Mononuclear cell (primary cell): ENCODE results near the gene RFFL. TPM values are rescaled to one million over a fixed set of nuclear protein-coding genes. Genes with fewer than 3 reads are reported as not detected.
A peak's percentile ranks its signal among the peaks of the same experiment; 100 is the strongest.

Experiments
- H3K27me3 ChIP-seq: 2 replicates; pipeline ENCODE4 v1.6.0; 2011; ENCODE audit warnings: low read length, control low read depth; ENCODE audit not compliant: insufficient read depth
- H3K4me1 ChIP-seq: 2 replicates; pipeline ENCODE4 v1.5.1; 2011; ENCODE audit warnings: mild to moderate bottlenecking, low read length, control low read depth; ENCODE audit not compliant: insufficient read depth
- H3K4me3 ChIP-seq: 2 replicates; pipeline ENCODE4 v1.5.1; 2011; ENCODE audit warnings: mild to moderate bottlenecking, low read length, moderate library complexity
- H3K9me3 ChIP-seq: 2 replicates; pipeline ENCODE4 v1.5.1; 2011; ENCODE audit warnings: low read depth, mild to moderate bottlenecking, control low read depth, low read length
- total RNA-seq: library from RNA; depleted of rRNA; stranded (reverse); fragments of >200 nt; gene quantifications from one replicate; pipeline ENCODE4 v1.2.3, GENCODE V29; 2012

Gene RFFL
- total RNA-seq, 1 donor: 45.0 TPM

DNA sequence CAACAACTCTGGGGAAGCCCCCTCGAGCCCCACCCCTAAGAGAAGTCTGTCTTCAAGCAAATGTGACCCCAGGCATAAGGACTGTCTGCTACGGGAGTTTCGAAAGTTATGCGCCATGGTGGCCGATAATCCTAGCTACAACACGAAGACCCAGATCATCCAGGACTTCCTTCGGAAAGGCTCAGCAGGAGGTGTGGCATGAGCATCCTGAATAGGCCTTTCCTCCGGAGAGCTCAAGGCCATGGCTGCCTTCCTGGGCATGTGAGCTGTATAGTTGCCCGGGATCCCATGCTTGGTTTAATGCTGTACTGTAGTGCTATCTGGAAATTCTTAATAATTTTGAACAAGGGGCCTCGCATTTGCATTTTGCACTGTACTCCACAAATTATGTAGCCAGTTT is 74.0 kb downstream of the RFFL start:
- no peak overlapping the region for H3K4me3 ChIP-seq
- H3K27me3 ChIP-seq: no peaks in the 10 kb centered on the region
- H3K9me3 ChIP-seq: no peaks in the 10 kb centered on the region
- peaks cover 4% of the 10 kb centered on the region for H3K4me1 ChIP-seq

DNA sequence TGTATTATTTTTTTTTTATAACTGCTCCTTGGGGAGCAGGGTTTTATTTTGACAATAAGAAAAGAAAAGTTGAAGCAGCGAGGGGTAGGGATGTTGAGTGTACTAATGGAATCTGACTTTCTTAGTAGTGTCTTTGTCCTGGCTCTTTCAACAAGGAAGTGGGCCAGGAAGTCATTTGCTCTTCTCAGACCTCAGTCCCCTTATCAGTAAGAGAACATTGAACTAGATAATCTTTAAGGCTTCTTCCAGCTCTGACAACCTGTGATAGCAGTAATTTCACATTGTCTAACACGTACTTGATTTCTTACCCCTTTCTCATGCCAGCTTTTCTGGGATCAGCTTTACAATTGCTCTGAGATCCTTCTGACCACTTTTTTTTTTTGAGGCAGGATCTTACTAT is 74.9 kb downstream of the RFFL start:
- no peaks in the 10 kb centered on the region for H3K27me3 ChIP-seq

DNA sequence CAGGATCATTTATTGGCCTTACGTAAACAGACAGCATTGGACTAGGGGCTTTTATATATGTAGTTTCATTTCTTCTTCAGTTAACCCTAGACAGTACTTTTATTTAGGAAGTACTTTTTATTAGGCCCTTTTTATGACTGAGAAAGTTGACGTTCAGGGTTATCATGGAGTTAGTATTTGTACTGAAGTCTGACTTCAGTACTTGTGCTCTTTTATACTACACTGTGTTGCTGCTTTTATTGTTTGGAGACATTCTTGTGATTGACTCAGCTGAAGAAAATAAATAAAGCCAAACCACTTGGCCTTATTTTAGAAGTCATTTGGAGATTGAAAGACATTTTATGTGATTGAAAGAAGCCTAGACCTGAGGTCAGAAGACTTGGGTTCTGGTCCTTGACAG is 76.3 kb downstream of the RFFL start:
- H3K9me3 ChIP-seq: no peaks in the 10 kb centered on the region
- no peak overlapping the region for H3K4me3 ChIP-seq
- H3K4me1 ChIP-seq: peaks cover under 1% of the 10 kb centered on the region
- no peaks in the 10 kb centered on the region for H3K27me3 ChIP-seq

More for the DNA sequence above, 74.9 kb downstream of the RFFL start:
- H3K4me3 ChIP-seq: no peak overlapping the region
- no peaks in the 10 kb centered on the region for H3K9me3 ChIP-seq
- peaks cover 4% of the 10 kb centered on the region for H3K4me1 ChIP-seq

DNA sequence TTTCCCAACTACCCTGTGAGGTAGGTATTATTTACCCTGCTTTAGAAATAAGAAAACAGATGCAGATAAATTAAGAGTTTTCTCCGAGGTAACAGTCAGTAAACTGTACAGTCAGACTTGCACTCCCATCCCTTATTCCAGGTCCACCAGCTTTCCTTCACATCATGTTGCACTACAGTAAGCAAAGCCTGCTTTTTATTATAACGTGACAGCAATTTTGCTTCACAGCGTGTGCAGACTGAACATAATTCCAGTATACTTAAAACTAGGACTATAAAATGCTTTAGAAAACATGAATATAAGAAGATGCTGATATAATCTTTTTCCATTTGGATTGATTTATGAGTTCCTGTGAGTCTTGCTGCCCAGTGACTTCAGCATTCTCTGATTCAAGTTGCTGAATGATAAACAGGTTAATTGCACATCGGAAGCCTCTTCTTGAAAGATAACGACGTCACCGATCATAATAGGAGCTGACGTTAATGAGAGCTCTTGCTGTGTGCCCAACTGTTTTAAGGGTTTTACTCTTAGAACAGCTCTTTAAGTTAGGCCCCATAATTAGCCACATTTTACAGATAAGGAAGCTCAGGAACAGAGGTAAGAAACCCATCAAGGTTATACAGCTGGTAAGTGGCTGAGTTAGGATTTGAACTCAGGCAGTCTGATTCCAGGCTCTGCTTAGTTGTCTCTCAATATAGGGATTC is 81.8 kb downstream of the RFFL start:
- peak overlapping the region; percentile 86 for H3K4me3 ChIP-seq
- no peaks in the 10 kb centered on the region for H3K27me3 ChIP-seq
- peaks cover 17% of the 10 kb centered on the region for H3K4me1 ChIP-seq

DNA sequence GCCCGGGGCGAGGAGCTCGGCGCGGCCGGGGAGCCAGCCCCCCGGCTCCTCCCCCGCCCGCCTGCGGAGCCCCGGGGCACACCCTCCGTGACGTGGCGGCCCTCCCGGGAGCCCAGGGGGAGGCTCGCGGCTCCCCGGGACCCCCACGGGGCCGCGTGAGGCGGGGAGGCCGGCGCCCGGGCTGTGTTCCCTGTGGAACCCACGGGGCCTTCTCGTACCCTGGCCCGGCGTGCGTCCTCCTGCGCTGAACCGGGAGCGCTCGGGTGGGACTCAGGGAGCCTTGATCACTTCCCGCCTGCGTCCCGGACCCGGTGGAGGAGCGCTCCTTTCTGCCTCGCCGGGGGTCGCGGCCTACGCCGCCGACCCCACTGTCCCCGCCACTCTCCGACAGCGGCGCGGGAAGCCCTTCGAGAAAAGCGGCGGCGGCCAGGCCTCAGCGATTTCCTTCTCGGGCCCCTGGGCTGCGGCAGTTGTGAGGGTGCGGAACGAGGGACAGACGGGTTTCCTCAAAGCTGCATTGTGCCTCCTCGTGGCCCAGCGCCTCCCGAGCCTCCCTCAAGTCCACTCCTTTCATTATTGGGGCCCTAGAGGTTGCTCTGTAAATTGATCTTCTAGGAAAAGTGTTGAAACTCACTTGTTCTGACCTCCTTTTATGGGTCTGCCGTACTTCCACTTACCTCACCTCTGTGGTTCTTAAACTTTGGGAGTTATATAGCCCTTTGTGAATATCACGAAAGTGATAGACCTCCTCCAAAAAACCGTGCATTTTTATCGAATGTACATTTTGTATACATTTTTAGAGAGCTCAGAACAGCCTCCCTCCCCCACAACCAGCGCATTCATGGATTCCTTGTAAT is 82.6 kb downstream of the RFFL start:
- peak overlapping the region; percentile 86 for H3K4me3 ChIP-seq
- H3K27me3 ChIP-seq: no peaks in the 10 kb centered on the region
- peaks cover 17% of the 10 kb centered on the region for H3K4me1 ChIP-seq
- no peaks in the 10 kb centered on the region for H3K9me3 ChIP-seq

More for the DNA sequence above, 81.8 kb downstream of the RFFL start:
- no peaks in the 10 kb centered on the region for H3K9me3 ChIP-seq

DNA sequence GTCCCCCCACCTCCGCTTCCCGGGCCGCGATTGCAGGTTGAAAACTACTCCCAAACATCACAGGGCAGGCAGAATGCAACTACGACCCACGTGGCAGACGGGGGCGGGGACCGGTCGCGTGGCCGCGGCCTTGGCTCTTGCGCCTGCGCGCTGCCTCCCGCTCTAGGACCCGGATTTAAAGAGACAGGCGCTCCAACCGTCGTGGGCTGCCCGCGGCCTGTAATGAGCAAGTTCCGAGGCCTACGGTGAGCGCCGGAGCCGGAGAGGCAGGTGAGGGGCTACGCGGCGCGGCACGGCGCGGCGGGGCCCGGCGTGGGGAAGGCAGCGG is 83.2 kb downstream of the RFFL start, which contains the start of gene LIG3:
Gene LIG3 (plus strand): TSS at position 160 of the 328 bp plus-strand sequence. CDS start 2,494 bp downstream, outside the sequence.
- H3K9me3 ChIP-seq: no peaks in the 10 kb centered on the region
- no peaks in the 10 kb centered on the region for H3K27me3 ChIP-seq
- peak within 1 kb of the TSS; percentile 86 for H3K4me3 ChIP-seq
- H3K4me1 ChIP-seq: peaks cover 17% of the 10 kb centered on the region

DNA sequence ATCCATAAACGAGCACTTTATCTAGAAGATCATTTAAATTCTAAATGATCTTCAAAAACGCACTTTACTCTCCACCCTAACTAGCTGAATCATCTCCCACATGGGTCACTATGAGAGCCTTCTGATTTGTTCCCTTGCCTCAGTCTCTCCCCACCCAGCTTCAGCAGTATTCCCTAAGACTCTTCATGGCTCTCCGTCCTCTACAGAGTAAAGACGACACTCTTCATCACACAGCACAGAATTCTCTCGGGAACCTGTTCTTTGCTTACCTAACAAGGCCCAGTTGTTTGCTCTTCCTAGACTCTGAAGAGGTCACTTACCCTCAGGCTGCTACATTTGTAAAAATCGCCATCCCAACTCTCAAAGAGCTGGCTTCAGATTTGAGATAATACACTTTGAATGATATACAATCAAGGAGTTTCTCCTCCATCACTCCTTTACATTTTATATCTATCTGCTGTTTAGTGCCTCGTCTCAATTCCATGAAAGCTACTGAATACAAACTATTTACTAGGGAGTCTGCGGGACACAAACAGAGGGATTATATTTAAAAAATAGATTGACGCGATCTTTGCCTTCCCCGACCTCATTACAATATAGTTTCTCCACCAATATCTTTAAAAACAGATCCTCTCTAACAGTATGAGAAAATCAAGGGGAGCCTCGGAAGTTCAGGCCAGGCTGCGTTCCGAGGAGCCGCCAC is 83.7 kb downstream of the RFFL start:
- H3K4me1 ChIP-seq: peaks cover 17% of the 10 kb centered on the region
- no peaks in the 10 kb centered on the region for H3K9me3 ChIP-seq
- no peaks in the 10 kb centered on the region for H3K27me3 ChIP-seq
- peak overlapping the region; percentile 86 for H3K4me3 ChIP-seq

DNA sequence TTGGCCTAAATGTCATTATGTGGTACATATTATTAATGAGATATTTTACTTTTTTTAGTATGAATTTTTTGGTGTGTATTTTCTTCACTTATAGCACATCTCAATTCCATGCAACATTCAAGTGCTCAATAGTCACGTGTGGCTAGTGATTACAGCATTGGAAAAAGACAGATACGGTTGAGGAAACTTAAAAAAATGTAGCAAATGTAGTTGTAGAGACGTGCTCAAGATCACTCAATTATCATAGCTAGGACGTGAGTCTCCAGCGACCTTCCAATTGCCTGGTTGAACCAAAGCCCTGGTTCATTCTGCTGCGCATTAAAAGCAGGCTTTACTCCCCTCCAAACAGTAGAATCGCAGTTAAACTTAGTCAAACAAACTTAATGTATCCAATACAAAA is 84.4 kb downstream of the RFFL start:
- Histone ChIP-seq H3K27me3 (no peaks in the 10 kb centered on the region), H3K4me1 (peaks cover 17% of the 10 kb centered on the region), H3K9me3 (no peaks in the 10 kb centered on the region), H3K4me3 (no peak overlapping the region)

DNA sequence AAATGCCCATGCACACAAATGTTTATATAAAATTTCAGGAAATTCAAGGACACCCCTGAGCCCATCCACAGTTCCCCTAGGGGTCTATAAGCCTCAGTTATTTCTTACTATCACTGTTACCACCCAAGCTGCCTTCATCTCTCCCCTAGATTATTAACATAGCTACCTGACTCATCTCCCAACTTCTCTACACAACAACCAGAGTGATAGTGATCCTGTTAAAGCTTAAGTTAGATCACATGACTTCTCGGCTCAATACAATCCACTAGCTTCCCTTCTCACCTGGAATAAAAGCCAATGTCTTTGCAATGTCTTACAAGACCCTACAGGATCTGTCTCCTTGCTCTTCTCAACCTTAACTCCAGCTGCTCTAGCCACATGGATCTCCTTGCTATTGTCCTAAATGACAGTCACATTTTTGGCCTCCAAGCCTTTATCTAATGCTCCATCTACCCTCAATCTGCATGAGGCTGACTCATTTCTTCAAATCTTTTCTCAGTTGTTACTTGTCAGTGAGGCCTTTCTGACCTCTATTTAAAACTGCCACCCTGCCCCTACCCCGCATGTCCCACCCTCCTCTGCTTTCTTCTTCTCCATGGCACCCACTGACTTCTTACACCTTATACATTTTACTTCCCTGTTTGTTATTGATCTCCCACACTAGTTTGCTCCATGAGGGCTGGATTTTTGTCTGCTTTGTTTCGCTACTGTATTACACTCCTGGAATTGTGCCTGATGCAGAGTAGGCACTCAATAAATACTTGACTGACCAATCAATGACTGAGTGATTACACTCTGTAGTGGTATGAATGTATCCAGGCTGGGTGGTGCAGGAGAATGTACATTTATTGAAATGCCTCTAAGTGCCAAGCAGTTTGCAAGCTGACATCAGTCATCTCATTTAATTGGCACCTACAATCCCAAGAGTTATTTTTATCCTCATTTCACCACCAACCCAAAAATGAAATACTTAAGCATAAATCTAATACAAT is 88.4 kb downstream of the RFFL start:
- Histone ChIP-seq H3K9me3 (no peaks in the 10 kb centered on the region), H3K4me1 (peaks cover 6% of the 10 kb centered on the region), H3K27me3 (no peaks in the 10 kb centered on the region), H3K4me3 (no peak overlapping the region)

DNA sequence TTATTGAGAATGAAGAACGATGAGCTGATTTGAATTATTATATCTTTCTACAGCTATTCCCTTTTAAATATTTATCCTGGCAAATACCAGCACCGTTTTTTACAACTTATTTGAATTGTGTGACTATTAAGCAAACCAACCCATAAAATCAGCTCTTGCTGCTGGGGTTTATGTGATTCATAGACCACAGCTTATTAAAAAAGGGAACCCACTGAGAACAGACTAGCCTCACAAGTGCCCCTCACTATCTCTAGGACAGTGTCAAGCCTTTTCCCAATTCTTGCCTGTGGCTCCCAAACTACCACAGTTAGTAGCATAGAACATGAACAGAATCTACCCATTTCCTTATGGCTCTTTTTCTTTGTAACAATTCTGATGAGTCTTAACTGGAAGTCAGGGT is 89.3 kb downstream of the RFFL start:
- Histone ChIP-seq H3K9me3 (no peaks in the 10 kb centered on the region), H3K4me3 (no peak overlapping the region), H3K27me3 (no peaks in the 10 kb centered on the region), H3K4me1 (no peaks in the 10 kb centered on the region)

DNA sequence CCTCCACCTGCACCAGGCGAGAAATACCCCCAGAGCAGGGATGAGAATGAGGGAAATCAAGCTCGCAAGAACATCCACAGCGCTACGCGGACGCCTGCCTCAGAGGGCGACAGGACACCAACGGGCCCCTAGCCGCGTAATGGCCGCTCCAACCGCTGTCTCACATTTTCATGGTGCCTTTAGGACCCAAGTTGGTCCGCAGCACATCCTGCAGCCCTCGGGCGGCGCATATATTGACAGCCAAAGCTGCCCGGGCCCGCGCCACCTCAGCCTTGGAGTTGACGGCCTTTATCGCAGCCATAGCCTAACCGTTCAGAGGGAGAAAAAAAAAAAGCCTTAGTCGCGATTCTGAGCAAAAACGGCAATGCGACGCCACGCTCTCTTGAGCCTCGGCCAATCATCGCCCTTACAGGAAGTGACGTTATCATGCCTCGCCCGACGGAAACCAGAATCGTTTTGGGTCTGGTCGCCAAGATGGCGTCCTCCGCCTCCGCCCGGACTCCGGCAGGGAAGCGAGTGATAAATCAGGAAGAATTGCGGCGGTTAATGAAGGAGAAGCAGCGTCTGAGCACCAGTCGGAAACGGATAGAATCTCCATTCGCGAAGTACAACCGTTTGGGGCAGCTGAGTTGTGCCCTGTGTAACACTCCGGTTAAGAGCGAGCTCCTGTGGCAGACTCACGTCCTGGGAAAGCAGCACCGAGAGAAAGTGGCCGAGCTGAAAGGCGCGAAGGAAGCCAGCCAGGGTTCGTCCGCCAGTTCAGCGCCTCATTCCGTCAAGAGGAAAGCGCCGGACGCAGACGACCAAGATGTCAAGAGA is 102.2 kb downstream of the RFFL start, which contains the start of the genes CCT6B and ZNF830:
Gene CCT6B (minus strand): TSS at position 368 of the 819 bp plus-strand sequence. CDS start 67 bp downstream, at position 301.
Gene ZNF830 (plus strand): TSS at position 448 of the 819 bp plus-strand sequence. CDS start 27 bp downstream, at position 475.
- Histone ChIP-seq H3K9me3 (no peaks in the 10 kb centered on the region), H3K27me3 (no peaks in the 10 kb centered on the region), H3K4me1 (peaks cover 10% of the 10 kb centered on the region), H3K4me3 (peak within 1 kb of the TSS; percentile 69)

DNA sequence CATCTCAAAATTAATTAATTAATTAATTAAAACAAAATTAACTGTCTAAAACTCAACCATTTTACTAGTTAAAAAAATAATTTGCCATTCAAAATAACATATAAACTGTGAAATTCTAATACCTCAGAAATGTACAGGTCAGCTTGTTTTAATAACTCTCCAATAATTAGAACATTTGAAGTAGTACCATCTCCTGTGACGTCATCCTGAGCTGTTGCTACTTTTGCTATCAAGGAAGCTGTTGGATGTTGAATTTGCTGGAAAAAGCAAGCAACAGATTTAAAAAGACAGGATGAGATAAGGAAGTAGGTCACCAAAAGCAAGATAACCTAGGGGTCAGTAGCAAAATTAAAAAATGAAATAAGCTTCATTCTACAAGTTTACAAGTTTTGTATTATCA is 105.1 kb downstream of the RFFL start:
- Histone ChIP-seq H3K27me3 (no peaks in the 10 kb centered on the region), H3K9me3 (no peaks in the 10 kb centered on the region), H3K4me3 (no peak overlapping the region), H3K4me1 (peaks cover 10% of the 10 kb centered on the region)
